AG09319 (cell line): ENCODE data around the gene AMH.

Source experiments
- DNase-seq: peaks from one replicate; pipeline ENCODE4 v3.0.0-alpha.2; 2010; ENCODE audit warnings: low read depth; ENCODE audit errors: extremely low read depth
- TF ChIP-seq, protein P1 (sequence below): IDR thresholded peaks from 2 replicates; pipeline ENCODE4 v1.5.1; 2011; ENCODE audit warnings: low read depth, mild to moderate bottlenecking, inconsistent platforms, low read length, moderate library complexity

The AMH gene

GRCh38 chr19:2213799-2214198 lies 35.3 kb upstream of the AMH start:
- no peak for DNase-seq
- TF ChIP-seq, protein P1, sequence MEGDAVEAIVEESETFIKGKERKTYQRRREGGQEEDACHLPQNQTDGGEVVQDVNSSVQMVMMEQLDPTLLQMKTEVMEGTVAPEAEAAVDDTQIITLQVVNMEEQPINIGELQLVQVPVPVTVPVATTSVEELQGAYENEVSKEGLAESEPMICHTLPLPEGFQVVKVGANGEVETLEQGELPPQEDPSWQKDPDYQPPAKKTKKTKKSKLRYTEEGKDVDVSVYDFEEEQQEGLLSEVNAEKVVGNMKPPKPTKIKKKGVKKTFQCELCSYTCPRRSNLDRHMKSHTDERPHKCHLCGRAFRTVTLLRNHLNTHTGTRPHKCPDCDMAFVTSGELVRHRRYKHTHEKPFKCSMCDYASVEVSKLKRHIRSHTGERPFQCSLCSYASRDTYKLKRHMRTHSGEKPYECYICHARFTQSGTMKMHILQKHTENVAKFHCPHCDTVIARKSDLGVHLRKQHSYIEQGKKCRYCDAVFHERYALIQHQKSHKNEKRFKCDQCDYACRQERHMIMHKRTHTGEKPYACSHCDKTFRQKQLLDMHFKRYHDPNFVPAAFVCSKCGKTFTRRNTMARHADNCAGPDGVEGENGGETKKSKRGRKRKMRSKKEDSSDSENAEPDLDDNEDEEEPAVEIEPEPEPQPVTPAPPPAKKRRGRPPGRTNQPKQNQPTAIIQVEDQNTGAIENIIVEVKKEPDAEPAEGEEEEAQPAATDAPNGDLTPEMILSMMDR = no peak

- TF ChIP-seq, protein P1 = no peak
- no peak for DNase-seq
Observed at GRCh38 chr19:2214251-2214650, 34.9 kb upstream of the AMH start.

- TF ChIP-seq, protein P1 = no peak
- no peak for DNase-seq
Observed at GRCh38 chr19:2215281-2215751, 33.8 kb upstream of the AMH start.

DNA sequence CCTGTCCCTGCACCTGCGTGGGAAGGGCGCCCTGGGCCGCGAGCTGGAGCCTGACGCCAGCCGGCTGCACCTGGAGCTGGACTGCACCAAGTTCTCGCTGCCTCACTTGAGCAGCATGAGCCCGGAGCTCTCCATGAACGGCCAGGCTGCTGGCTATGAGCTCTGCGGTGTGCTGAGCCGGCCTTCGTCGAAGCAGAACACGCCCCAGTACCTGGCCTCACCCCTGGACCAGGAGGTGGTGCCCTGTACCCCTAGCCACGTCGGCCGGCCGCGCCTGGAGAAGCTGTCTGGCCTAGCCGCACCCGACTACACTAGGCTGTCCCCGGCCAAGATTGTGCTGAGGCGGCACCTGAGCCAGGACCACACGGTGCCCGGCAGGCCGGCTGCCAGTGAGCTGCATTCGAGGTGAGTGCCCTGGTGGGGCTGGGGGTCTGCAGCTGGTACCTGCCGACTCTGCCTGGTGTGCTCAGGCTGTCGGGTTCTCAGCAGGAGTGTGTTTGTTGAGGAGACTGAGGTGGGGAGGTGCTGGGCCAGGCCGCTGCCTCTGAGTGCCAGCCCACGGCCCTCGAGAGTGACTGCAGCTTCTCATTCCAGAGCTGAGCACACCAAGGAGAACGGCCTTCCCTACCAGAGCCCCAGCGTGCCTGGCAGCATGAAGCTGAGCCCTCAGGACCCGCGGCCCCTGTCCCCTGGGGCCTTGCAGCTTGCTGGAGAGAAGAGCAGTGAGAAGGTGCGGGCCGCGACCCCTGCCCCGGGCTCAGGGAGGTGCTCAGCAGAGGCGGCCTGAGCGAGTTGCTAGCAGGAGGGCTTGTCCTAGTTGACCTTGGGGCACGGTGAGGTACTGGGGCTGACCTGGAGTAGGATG lies 32.5 kb upstream of the AMH start:
- DNase-seq = no peak
- TF ChIP-seq, protein P1 = no peak

GRCh38 chr19:2217591-2217990 lies 31.5 kb upstream of the AMH start:
- TF ChIP-seq, protein P1 = no peak
- no peak for DNase-seq

- TF ChIP-seq, protein P1 = no peak
- no peak for DNase-seq
Observed at GRCh38 chr19:2219726-2220125, 29.4 kb upstream of the AMH start.

- no peak for DNase-seq
- TF ChIP-seq, protein P1 = no peak
Observed at GRCh38 chr19:2221250-2221831, 27.8 kb upstream of the AMH start.
